Left lung (tissue), 14 donors: ENCODE measurements around the gene HIGD1B. TPM values are rescaled to one million over a fixed set of nuclear protein-coding genes. Genes with fewer than 3 reads are reported as not detected.

ENCODE experiments used
- ATAC-seq: fragments of 200-7000 bp; cut with Tn5 transposase; one replicate; pipeline ENCODE4 v1.9.1; 2020; ENCODE audit warnings: moderate library complexity
- DNase-seq, 4 donors: peaks; one replicate each; pipeline ENCODE4 v3.0.0-alpha.2; 2013 to 2020
- H3K27ac ChIP-seq, 2 donors: fragments of 200-600 bp; sonication (generic) in 1 of 2; one replicate each; pipeline versions ENCODE4 v1.5.0 to v1.8.0; 2020 to 2021
- H3K27me3 ChIP-seq, 2 donors: fragments of 200-600 bp; sonication (generic) in 1 of 2; one replicate each; pipeline versions ENCODE4 v1.5.0 to v1.8.0; 2020 to 2021
- H3K36me3 ChIP-seq, 2 donors: fragments of 200-600 bp; sonication (generic) in 1 of 2; one replicate each; pipeline versions ENCODE4 v1.5.0 to v1.8.0; 2020 to 2021
- H3K4me1 ChIP-seq, 2 donors: fragments of 200-600 bp; one replicate each; pipeline ENCODE4 v1.8.0; 2021
- H3K4me3 ChIP-seq, 2 donors: fragments of 200-600 bp; sonication (generic) in 1 of 2; one replicate each; pipeline versions ENCODE4 v1.5.0 to v1.8.0; 2020 to 2021; ENCODE audit warnings: mild to moderate bottlenecking in 1 of 2
- H3K9me3 ChIP-seq, 2 donors: fragments of 200-600 bp; sonication (generic) in 1 of 2; one replicate each; pipeline versions ENCODE4 v1.5.0 to v1.8.0; 2020 to 2021
- CTCF ChIP-seq, 2 donors: fragments of 200-600 bp; sonication (generic) in 1 of 2; IDR thresholded peaks; one replicate each; pipeline versions ENCODE4 v1.5.0 to v1.8.0; 2021; ENCODE audit warnings: antibody characterized with exemption in 2 of 2
- intact Hi-C, 2 donors: fragments of 100-400 bp; cut with DNase I; formaldehyde crosslinking; loops; one replicate each; pipeline versions ENCODE4 v1.11.2 to v1.14.2; 2022
- long read RNA-seq, 12 donors: library from polyadenylated mRNA in 2 of 12; unstranded in 2 of 12; transcript quantifications; one replicate each; pipeline ENCODE4 v2.0.0 and lab custom pipeline, GENCODE V29; 2019 to 2026
- polyA plus RNA-seq, 6 donors: library from polyadenylated mRNA; unstranded; fragments of 120-200 nt; gene quantifications; one replicate each; pipeline ENCODE4 v1.2.1, GENCODE V29; 2013; ENCODE audit not compliant: insufficient read length in 6 of 6
- total RNA-seq, 2 donors: library from RNA; stranded (reverse); fragmentation: NEBNext Ultra II Directional; extraction: Animal tissue kit (Norgen Biotek cat#: 25700); gene quantifications; one replicate each; pipeline ENCODE4 v1.2.1, GENCODE V29; 2021
- donor health status: DM: no; HTN: yes; CAD: no.
- donor health status: DM: no; HTN: no; CAD: no.

Gene HIGD1B
- total RNA-seq (10 to 100 TPM; 17.1 to 19.5 TPM), polyA plus RNA-seq (10 to 100 TPM; 11.0 to 21.7 (median 17.0) TPM)
- long read RNA-seq, donor 1, partial matches to known transcripts, result 0 of 16 reads
- long read RNA-seq, donor 1, other reads (novel, unspliced or antisense), result 9 of 16 reads
- long read RNA-seq, donor 2, transcript HIGD1B-201 (3 exons, 635 nt), result major isoform, 8 of 12 reads
- long read RNA-seq, donor 2, partial matches to known transcripts, result 0 of 12 reads
- long read RNA-seq, donor 2, other reads (novel, unspliced or antisense), result 0 of 12 reads
- long read RNA-seq, donor 3, partial matches to known transcripts, result 0 of 6 reads
- long read RNA-seq, donor 3, other reads (novel, unspliced or antisense), result 0 of 6 reads
- long read RNA-seq, donor 4, transcript HIGD1B-201 (3 exons, 635 nt), result major isoform, 7 of 19 reads
- long read RNA-seq, donor 4, partial matches to known transcripts, result 0 of 19 reads
- long read RNA-seq, donor 4, other reads (novel, unspliced or antisense), result 8 of 19 reads
- long read RNA-seq, donor 5, transcript HIGD1B-201 (3 exons, 635 nt), result major isoform, 6 of 18 reads
- long read RNA-seq, donor 5, partial matches to known transcripts, result 5 of 18 reads
- long read RNA-seq, donor 5, other reads (novel, unspliced or antisense), result 0 of 18 reads
- long read RNA-seq, donor 6, transcript HIGD1B-201 (3 exons, 635 nt), result major isoform, 5 of 7 reads
- long read RNA-seq, donor 6, partial matches to known transcripts, result 0 of 7 reads
- long read RNA-seq, donor 6, other reads (novel, unspliced or antisense), result 0 of 7 reads
- long read RNA-seq, donor 7, partial matches to known transcripts, result 0 of 7 reads
- long read RNA-seq, donor 7, other reads (novel, unspliced or antisense), result 0 of 7 reads
- long read RNA-seq, donor 8, transcript HIGD1B-201 (3 exons, 635 nt), result major isoform, 5 of 13 reads
- long read RNA-seq, donor 8, partial matches to known transcripts, result 0 of 13 reads
- long read RNA-seq, donor 8, other reads (novel, unspliced or antisense), result 6 of 13 reads
- long read RNA-seq, donor 9, result 0 reads
- long read RNA-seq, donor 10, partial matches to known transcripts, result 0 of 16 reads
- long read RNA-seq, donor 10, other reads (novel, unspliced or antisense), result 9 of 16 reads
- long read RNA-seq, donor 11, result 0 reads
- long read RNA-seq, donor 12, partial matches to known transcripts, result 0 of 3 reads
- long read RNA-seq, donor 12, other reads (novel, unspliced or antisense), result 0 of 3 reads

- intact Hi-C loops, result no loop called here
- peaks cover 0 to 36% of the 10 kb centered on the region in 2 donors for H3K36me3 ChIP-seq
- H3K9me3 ChIP-seq, result no peaks in the 10 kb centered on the region
- no peak for TF ChIP-seq CTCF (IDR thresholded peaks at IDR 0.05)
- no peaks in the 10 kb centered on the region for H3K4me1 ChIP-seq
- no peaks in the 10 kb centered on the region for H3K27me3 ChIP-seq
- DNase-seq (no peak), ATAC-seq (no peak)
- H3K27ac ChIP-seq, result no peak within 1 kb of the TSS
- no peak within 1 kb of the TSS for H3K4me3 ChIP-seq
These were observed at the start of gene HIGD1B for GRCh38 chr17:44847586-44847985. Gene HIGD1B (plus strand): TSS chr17:44847883. CDS start chr17:44848153, 270 bp downstream.

GRCh38 chr17:44798356-44798755 lies 49.3 kb upstream of the HIGD1B start:
- intact Hi-C loops, result no loop called here
- Histone ChIP-seq H3K9me3 (no peaks in the 10 kb centered on the region), H3K36me3 (no peaks in the 10 kb centered on the region), H3K4me3 (no peak overlapping the region), H3K27ac (no peak overlapping the region), H3K27me3 (no peaks in the 10 kb centered on the region), H3K4me1 (peaks cover 2 to 18% of the 10 kb centered on the region in 2 donors)
- no peak for DNase-seq
- ATAC-seq, result no peak
- TF ChIP-seq CTCF (IDR thresholded peaks at IDR 0.05), result no peak

GRCh38 chr17:44801880-44802279 lies 45.8 kb upstream of the HIGD1B start:
- H3K4me1 ChIP-seq, result no peaks in the 10 kb centered on the region
- no peak overlapping the region for H3K27ac ChIP-seq
- H3K27me3 ChIP-seq, result no peaks in the 10 kb centered on the region
- no peak overlapping the region for H3K4me3 ChIP-seq
- DNase-seq (no peak), ATAC-seq (no peak)
- intact Hi-C loops, result no loop called here
- TF ChIP-seq CTCF (IDR thresholded peaks at IDR 0.05), result no peak
- no peaks in the 10 kb centered on the region for H3K36me3 ChIP-seq
- no peaks in the 10 kb centered on the region for H3K9me3 ChIP-seq

- H3K36me3 ChIP-seq, result no peaks in the 10 kb centered on the region
- no peak overlapping the region for H3K4me3 ChIP-seq
- intact Hi-C loops, result no loop called here
- H3K27ac ChIP-seq, result no peak overlapping the region
- no peak for TF ChIP-seq CTCF (IDR thresholded peaks at IDR 0.05)
- H3K27me3 ChIP-seq, result no peaks in the 10 kb centered on the region
- H3K9me3 ChIP-seq, result no peaks in the 10 kb centered on the region
- DNase-seq (no peak), ATAC-seq (no peak)
- H3K4me1 ChIP-seq, result no peaks in the 10 kb centered on the region
These were observed 43.2 kb upstream of the HIGD1B start for GRCh38 chr17:44804302-44805089.
